NCI-H524 (cell line): ENCODE data around the gene PC.
"Not testable (repeated sequence)": the region's sequence is repeated elsewhere in the genome, so short reads cannot be mapped to it uniquely, and the experiment has no call there.

Source experiments
- DNase-seq, 2 experiments: peaks; one replicate each; lab custom pipeline; 2025; lab: John Stamatoyannopoulos, UW

Gene PC

DNA sequence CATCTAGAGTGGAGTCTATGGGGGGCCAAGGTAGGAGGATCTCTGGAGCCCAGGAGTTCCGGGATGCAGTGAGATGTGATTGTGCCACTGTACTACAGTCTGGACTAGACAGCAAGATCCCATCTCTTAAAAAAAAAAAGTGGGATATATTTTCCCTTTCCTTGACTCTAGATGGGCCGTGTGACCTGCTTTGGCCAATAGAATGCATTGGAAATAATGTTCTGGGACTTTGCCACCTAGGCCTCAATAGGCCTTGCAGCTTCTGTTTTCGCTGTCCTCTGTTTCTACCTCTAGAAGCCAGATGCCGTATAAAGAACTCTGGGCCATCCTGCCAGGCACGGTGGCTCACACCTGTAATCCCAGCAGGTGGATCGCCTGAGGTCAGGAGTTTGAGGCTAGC, 20.5 kb upstream of the PC start:
- no peak for DNase-seq

- DNase-seq: no peak
Observed at GRCh38 chr11:66978229-66978628, 20.0 kb upstream of the PC start.

DNA sequence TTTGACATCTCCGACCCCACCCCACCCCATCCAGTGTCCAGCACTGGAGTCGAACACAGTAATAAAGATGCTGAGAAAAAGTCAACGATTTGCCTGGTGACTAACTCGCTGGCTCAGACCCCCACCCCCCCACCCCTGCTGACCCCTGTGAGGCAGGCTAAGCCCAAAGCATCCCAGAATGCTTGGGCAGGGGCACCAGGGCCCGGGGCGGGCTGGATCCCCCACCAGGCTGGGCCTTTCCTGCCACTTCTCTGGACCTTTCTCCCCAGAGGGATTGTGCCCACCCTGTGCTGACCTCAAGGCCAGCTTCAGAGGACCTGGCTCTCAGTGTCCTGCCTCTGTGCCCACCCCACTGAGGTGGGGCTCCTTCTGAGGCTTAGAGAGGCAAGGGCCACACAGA, 18.7 kb upstream of the PC start:
- no peak for DNase-seq

GRCh38 chr11:66976028-66976467, 17.9 kb upstream of the PC start:
- DNase-seq: peak; percentile 17 to 28

- DNase-seq: no peak
Observed at GRCh38 chr11:66975405-66976027, 17.3 kb upstream of the PC start.

GRCh38 chr11:66974724-66975404, 16.7 kb upstream of the PC start, which contains the start of gene C11orf86:
Gene C11orf86 (plus strand): TSS chr11:66975304. CDS start chr11:66975363, 59 bp downstream.
- no peak for DNase-seq

GRCh38 chr11:66973956-66974580, 15.9 kb upstream of the PC start:
- DNase-seq: no peak

- DNase-seq: no peak
Observed at GRCh38 chr11:66971488-66971887, 13.3 kb upstream of the PC start.

- no peak for DNase-seq
Observed at GRCh38 chr11:66970807-66971442, 12.7 kb upstream of the PC start.

DNA sequence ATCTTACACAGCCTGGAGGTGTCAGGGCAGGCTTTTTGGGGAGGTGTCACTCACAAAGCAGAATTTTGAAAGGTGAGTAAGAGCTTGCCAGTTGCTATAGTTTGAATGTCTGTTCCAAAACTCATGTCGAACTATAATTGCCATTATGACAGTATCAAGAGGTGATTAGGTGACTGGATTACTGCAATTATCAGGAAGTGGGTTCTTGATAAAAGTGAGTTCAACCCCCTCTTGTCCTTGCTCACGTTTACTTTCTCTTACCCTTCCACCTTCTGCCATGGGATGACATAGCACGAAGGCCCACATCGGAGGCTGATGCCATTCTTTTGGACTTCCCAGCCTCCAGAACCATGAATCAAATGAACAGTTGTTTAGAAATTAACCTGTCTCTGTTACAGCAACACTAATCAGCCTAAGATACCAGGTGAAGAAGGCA, 12.2 kb upstream of the PC start:
- no peak for DNase-seq

- DNase-seq: no peak
Observed at GRCh38 chr11:66969584-66970225, 11.5 kb upstream of the PC start.

DNA sequence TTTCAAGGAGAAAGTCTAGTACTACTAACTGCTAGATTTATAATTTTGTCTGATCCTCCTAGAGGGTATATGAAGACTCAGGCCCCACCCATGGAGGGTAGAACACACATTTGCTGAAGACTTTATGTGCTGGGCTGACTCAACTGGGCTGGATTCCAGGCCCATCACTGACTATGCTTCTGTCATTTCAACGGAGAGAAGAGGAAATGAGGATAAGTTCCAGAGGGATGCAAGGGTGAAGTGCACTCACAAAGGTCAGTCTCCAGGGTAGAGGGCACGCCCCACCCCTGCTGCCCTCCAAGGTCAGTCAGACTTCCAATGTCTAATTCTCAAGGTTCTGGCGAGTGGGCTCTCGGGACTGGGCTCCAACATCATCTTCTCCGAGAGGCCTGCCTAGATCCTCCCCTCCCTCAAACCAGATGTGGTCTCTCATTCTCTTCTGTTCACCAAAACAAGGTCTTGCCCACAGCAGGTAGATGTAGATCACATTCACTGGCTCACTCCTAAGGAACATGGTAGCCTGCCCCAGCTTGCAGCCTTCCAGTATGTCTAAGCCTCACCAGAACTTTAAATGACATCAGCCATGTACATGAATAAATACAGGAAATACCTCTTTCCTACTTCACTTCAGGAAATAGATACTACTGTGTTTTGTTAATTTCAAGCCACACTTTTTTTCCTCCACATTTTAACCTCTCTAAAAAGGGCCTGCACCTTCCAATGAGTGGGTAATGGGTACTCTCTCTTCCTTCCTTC, 9.7 kb upstream of the PC start:
- no peak for DNase-seq

DNA sequence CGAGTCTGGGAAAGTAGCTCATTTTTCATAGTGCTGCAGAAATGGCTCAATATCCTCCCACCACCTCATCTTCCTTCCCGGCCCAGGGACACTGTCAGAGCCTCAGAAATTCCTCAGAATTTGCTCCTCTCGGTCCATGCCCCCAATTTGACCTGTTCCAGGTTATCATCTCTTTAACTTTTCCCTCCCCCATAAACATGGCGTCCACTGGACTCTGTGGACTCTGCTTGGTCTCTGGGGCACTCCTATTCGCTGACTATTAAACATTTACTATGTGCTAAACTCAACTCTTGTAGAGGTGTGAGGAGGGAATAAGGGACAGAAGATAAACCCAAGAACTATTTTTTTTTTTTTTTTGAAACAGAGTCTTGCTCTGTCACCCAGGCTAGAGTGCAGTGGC, 8.2 kb upstream of the PC start:
- DNase-seq: no peak

DNA sequence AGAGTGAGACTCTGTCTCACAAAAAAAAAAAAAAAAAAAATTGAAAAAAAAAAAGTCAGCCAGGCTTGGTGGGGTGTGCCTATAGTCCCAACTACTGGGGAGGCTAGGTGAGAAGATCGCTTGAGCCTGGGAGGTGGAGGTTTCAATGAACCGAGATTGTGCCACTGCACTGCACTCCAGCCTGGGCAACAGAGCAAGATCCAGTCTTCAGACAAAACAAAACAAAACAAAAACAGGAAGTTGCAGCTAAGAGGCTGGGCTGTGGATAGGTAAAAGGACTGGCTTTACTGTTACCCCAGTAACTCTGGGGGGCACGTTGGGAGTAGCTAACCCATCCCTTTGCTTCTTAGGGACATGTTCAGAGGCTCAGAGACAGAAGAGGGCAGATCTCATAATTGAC, 6.3 kb upstream of the PC start:
- DNase-seq: no peak

DNA sequence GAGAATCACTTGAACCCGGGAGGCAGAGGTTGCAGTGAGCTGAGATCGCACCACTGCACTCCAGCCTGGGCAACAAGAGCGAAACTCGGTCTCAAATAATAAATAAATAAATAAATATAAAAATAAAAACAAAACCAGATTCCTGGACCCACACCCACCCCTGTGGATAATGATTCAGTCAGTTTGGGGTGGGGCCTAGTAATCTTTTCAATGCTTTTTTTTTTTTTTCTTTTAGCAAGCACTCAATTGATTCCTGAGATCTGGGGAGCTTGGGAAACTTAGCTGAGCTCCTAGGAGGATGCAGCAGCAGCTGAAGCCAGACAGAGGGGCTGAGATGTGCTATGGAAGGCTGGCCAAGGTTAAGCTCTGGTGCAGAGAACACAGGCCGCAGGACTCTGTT, 4.6 kb upstream of the PC start:
- no peak for DNase-seq

- no peak for DNase-seq
Observed at GRCh38 chr11:66962247-66962646, 4.1 kb upstream of the PC start.

GRCh38 chr11:66961691-66962213, 3.6 kb upstream of the PC start:
- not testable (repeated sequence) for DNase-seq

DNA sequence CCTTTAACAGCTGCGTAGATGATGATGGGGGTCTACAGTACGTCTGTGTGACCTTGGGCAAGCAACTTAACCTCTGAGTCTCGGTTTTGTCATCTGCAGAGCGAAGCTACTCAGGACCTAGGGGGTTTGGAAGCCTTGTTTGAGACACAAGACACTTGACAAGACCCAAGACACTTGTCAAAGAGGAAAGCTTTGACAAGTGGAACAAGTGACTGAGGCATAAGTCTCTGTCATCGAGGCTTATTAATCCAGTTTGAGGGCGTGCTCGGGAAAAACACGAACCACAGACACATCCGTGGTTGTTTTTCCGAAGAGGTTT, 732 bp upstream of the PC start:
- peak in 1 of 2 experiments; percentile 52 for DNase-seq

- no peak for DNase-seq
Observed at GRCh38 chr11:66957971-66958231, 282 bp downstream of the PC start.

DNA sequence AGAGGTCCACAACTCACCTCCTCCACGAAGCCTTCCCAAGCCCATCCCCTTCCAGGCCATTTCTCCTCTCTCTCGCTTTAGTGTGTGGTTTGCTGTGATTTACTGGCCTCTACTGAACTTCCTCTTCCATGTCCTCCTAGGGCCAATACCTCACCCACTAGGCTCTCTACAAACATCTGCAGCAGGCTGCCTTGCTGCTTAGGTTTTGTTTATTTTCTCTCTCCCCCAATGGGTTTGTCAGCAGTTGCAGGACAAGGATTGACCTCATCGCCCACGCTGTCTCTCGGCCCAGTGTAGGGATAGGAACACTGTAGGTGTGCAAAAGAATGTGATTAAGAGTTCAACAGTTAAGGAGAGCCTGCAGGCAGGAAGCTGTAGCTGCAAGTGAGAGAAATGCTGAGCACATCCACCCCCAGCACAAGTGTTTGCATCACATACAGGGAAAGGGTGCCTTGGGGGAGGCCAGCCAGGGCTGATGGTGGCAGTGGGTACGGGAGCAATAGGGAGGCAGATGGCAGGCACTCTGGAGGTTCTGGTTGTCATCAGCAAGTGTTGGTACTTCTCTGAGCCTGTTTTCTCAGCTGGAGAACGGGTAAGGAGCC, 1.4 kb downstream of the PC start:
- peak in 1 of 2 experiments; percentile 13 for DNase-seq

- no peak for DNase-seq
Observed at GRCh38 chr11:66953081-66953833, 4.9 kb downstream of the PC start.
